Left lung (tissue), 10 donors: Measurements from ENCODE around the gene CAMTA1. TPM values are rescaled to one million over a fixed set of nuclear protein-coding genes. Genes with fewer than 3 reads are reported as not detected.

ENCODE experiments used
- ATAC-seq: fragments of 200-7000 bp; cut with Tn5 transposase; one replicate; pipeline ENCODE4 v1.9.1; 2020; ENCODE audit warnings: moderate library complexity
- DNase-seq, 4 donors: peaks; one replicate each; pipeline ENCODE4 v3.0.0-alpha.2; 2013 to 2020
- H3K27ac ChIP-seq, 2 donors: fragments of 200-600 bp; sonication (generic) in 1 of 2; one replicate each; pipeline versions ENCODE4 v1.5.0 to v1.8.0; 2020 to 2021
- H3K27me3 ChIP-seq, 2 donors: fragments of 200-600 bp; sonication (generic) in 1 of 2; one replicate each; pipeline versions ENCODE4 v1.5.0 to v1.8.0; 2020 to 2021
- H3K36me3 ChIP-seq, 2 donors: fragments of 200-600 bp; sonication (generic) in 1 of 2; one replicate each; pipeline versions ENCODE4 v1.5.0 to v1.8.0; 2020 to 2021
- H3K4me1 ChIP-seq, 2 donors: fragments of 200-600 bp; one replicate each; pipeline ENCODE4 v1.8.0; 2021
- H3K4me3 ChIP-seq, 2 donors: fragments of 200-600 bp; sonication (generic) in 1 of 2; one replicate each; pipeline versions ENCODE4 v1.5.0 to v1.8.0; 2020 to 2021; ENCODE audit warnings: mild to moderate bottlenecking in 1 of 2
- H3K9me3 ChIP-seq, 2 donors: fragments of 200-600 bp; sonication (generic) in 1 of 2; one replicate each; pipeline versions ENCODE4 v1.5.0 to v1.8.0; 2020 to 2021
- intact Hi-C, 2 donors: fragments of 100-400 bp; cut with DNase I; formaldehyde crosslinking; loops; one replicate each; pipeline versions ENCODE4 v1.11.2 to v1.14.2; 2022
- polyA plus RNA-seq, 6 donors: library from polyadenylated mRNA; unstranded; fragments of 120-200 nt; gene quantifications; one replicate each; pipeline ENCODE4 v1.2.1, GENCODE V29; 2013; ENCODE audit not compliant: insufficient read length in 6 of 6
- total RNA-seq, 2 donors: library from RNA; stranded (reverse); fragmentation: NEBNext Ultra II Directional; extraction: Animal tissue kit (Norgen Biotek cat#: 25700); gene quantifications; one replicate each; pipeline ENCODE4 v1.2.1, GENCODE V29; 2021
- TF ChIP-seq, protein P1 (sequence below), 2 donors: fragments of 200-600 bp; sonication (generic) in 1 of 2; IDR thresholded peaks; one replicate each; pipeline versions ENCODE4 v1.5.0 to v1.8.0; 2021; ENCODE audit warnings: antibody characterized with exemption in 2 of 2
- donor health status: DM: no; HTN: yes; CAD: no.
- donor health status: DM: no; HTN: no; CAD: no.

Gene CAMTA1
- total and polyA plus RNA-seq, 8 donors, result 42.7 to 69.1 (median 49.4) TPM

DNA sequence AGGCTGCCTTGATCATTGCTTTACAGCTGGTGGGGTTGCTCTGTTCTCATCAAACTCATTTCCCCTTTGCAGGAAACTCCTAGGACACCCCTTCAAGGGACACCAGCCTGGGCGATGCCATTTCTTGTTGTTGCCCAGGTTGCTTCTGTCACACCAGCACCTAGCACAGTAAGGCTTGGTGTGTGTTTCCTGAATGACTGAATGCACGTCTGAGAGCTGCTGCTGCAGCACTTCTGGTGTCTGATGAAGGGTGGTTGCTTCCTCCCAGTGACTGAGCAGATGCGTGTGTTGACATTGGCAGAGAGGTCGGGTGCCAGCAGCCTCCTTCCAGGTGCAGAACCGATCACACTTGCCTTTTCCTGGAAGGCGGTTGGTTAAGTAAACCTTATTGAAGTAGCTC is 477.4 kb downstream of the CAMTA1 start:
- no peak for DNase-seq
- Histone ChIP-seq H3K4me1 (no peaks in the 10 kb centered on the region), H3K9me3 (no peaks in the 10 kb centered on the region), H3K27ac (no peak overlapping the region), H3K27me3 (peaks cover 5 to 39% of the 10 kb centered on the region in 2 donors), H3K4me3 (no peak overlapping the region), H3K36me3 (no peaks in the 10 kb centered on the region)
- intact Hi-C loops, result no loop called here
- TF ChIP-seq, protein P1, sequence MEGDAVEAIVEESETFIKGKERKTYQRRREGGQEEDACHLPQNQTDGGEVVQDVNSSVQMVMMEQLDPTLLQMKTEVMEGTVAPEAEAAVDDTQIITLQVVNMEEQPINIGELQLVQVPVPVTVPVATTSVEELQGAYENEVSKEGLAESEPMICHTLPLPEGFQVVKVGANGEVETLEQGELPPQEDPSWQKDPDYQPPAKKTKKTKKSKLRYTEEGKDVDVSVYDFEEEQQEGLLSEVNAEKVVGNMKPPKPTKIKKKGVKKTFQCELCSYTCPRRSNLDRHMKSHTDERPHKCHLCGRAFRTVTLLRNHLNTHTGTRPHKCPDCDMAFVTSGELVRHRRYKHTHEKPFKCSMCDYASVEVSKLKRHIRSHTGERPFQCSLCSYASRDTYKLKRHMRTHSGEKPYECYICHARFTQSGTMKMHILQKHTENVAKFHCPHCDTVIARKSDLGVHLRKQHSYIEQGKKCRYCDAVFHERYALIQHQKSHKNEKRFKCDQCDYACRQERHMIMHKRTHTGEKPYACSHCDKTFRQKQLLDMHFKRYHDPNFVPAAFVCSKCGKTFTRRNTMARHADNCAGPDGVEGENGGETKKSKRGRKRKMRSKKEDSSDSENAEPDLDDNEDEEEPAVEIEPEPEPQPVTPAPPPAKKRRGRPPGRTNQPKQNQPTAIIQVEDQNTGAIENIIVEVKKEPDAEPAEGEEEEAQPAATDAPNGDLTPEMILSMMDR (IDR thresholded peaks at IDR 0.05), result no peak
- no peak for ATAC-seq

DNA sequence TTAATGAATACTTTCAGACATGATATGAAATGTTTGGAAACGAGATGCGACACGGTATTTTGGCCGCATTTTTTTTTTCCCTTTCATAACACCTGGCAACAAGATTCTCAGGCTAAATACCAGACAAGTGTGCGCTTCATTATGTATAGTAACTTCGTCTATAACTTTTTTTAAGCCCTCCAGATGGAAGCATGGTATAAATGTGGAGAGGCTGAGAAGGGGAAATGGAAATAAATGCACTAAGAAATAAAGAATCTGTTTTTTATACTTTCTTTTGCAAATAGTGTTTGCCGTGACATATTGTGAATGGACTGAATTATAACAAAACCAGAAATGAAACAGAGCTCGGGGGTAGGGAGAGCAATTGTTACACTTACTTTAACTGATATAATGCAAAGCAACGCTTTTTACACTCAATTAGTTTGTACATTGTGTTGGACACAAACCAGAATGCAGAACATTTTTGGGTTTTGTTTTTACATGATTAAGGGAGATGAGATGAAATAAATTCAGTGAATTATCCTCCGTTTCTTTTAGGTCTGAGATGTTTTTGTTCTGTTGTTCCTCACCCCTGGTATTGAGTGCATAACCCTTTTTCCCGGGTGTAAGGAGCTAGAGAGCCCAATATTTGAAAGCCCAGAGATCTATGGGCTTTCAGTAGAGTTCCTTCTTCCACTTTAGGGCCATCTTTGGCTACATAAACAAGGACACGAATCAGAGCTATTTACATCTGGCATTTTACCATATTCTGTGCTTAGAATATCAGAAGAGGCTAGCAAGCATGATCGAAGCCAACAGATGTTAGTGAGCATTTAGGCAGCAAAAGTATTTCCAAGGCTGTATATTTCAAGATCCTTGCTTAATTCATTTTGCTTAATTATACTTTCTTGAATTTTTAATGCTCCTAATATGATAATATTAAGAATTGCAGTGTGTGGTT is 478.0 kb downstream of the CAMTA1 start:
- DNase-seq (peak in 2 of 4 donors; percentile 33 to 34), ATAC-seq (no peak)
- Histone ChIP-seq H3K36me3 (no peaks in the 10 kb centered on the region), H3K27ac (no peak overlapping the region), H3K27me3 (peaks cover 5 to 39% of the 10 kb centered on the region in 2 donors), H3K4me3 (no peak overlapping the region), H3K9me3 (peaks cover 0 to 4% of the 10 kb centered on the region in 2 donors), H3K4me1 (no peaks in the 10 kb centered on the region)
- TF ChIP-seq, protein P1 (IDR thresholded peaks at IDR 0.05), result no peak
- intact Hi-C loops, result no loop called here

DNA sequence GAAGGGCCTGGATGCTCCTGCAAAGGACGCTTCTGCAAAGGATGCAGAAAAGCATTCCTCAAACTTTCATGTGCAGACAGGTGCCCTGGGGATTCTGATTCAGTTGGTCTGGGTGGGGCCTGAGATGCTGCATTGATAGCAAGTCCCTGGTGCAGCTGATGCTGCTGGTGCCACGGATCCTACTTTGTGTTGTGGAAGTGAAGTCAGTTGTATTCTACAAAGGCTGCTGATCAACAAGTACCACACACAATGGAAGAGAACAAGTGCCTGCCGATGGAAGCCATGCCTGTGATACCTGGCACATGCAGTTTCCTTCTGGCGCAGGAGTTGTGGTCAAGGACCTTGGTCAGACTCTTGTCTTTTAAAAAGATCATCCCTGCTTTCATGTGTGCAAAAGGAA is 478.8 kb downstream of the CAMTA1 start:
- intact Hi-C loops, result no loop called here
- no peak for ATAC-seq
- H3K27me3 ChIP-seq, result peaks cover 5 to 39% of the 10 kb centered on the region in 2 donors

DNA sequence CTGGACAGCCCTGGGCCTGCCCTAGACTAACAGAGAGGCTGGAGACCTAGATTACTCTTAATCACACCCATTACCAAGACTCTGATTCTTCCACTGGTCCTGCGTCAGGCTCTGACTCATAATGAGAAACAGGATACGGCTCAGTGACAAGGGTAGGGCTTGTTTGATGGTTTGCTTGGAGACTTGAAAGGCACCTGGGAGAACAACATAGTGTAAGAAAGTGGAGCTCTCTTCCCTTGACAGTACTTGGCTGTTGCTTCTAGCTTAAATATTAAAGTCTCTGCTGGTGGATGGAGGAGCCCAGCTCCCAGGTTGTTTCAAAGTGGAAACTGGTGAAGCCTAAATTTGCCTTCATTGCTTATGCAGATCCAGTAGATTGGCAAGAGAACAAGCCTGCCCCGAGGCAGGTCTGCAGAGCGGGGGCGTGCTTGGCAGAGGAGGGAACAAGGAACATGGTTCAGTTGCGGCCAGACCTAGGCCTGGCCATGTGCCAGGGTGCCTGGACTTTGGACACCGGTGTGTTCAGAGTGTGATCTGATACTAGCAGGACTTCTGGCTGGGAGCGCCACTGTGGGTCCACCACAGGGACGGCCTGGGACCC is 480.6 kb downstream of the CAMTA1 start:
- TF ChIP-seq, protein P1 (IDR thresholded peaks at IDR 0.05), result no peak
- peaks cover 0 to 20% of the 10 kb centered on the region in 2 donors for H3K9me3 ChIP-seq
- DNase-seq (no peak), ATAC-seq (no peak)
- H3K4me1 ChIP-seq, result no peaks in the 10 kb centered on the region
- no peaks in the 10 kb centered on the region for H3K36me3 ChIP-seq
- no peak overlapping the region for H3K27ac ChIP-seq
- no peak overlapping the region for H3K4me3 ChIP-seq
- intact Hi-C loops, result no loop called here
- peaks cover 5 to 37% of the 10 kb centered on the region in 2 donors for H3K27me3 ChIP-seq

More for the DNA sequence above, 478.8 kb downstream of the CAMTA1 start:
- DNase-seq, result no peak
- TF ChIP-seq, protein P1 (IDR thresholded peaks at IDR 0.05), result no peak
- H3K27ac ChIP-seq, result no peak overlapping the region
- H3K36me3 ChIP-seq, result no peaks in the 10 kb centered on the region
- no peak overlapping the region for H3K4me3 ChIP-seq
- no peaks in the 10 kb centered on the region for H3K4me1 ChIP-seq
- H3K9me3 ChIP-seq, result peaks cover 0 to 11% of the 10 kb centered on the region in 2 donors

DNA sequence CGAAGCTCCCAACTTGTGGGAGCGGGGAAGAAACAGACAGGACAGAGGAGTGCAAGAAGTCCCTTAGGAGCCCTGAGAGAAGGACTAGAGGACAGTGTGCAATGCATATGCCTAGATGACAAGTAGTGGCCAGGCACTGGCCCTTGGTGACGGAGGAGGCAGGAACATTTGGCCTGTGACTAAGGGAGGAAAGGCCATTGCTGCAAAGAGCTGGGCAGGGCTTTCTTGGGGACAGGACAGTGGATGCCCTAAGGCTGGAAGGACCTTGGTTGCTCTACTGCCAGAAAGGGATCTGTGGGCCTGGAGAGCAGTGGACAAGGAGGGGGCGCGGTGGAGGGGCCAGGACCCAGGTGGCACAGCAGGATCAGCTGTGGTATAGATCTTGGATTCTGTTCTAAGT is 481.3 kb downstream of the CAMTA1 start:
- Histone ChIP-seq H3K27ac (no peak overlapping the region), H3K9me3 (peaks cover 0 to 20% of the 10 kb centered on the region in 2 donors), H3K4me3 (no peak overlapping the region), H3K36me3 (no peaks in the 10 kb centered on the region), H3K27me3 (peaks cover 5 to 30% of the 10 kb centered on the region in 2 donors), H3K4me1 (no peaks in the 10 kb centered on the region)
- ATAC-seq (no peak), DNase-seq (no peak)
- intact Hi-C loops, result no loop called here
- TF ChIP-seq, protein P1 (IDR thresholded peaks at IDR 0.05), result no peak
